Right lobe of liver (tissue), 4 donors: ENCODE results near the gene MIOS.

Source experiments
- POLR2A ChIP-seq: fragments of 450-650 bp; IDR thresholded peaks from one replicate; pipeline ENCODE4 v1.6.1; 2017; ENCODE audit warnings: antibody characterized with exemption, mild to moderate bottlenecking
- TF ChIP-seq, protein P1 (sequence below), 4 donors: fragments of 200-600 bp in 3 of 4; fragments of 450-650 bp in 1 of 4; IDR thresholded peaks; one replicate each; pipeline versions ENCODE4 v1.5.1 to v1.8.0; 2016 to 2022; ENCODE audit warnings: antibody characterized with exemption in 4 of 4, mild to moderate bottlenecking in 2 of 4
- donor health status: DM: no; HTN: no; CAD: no.
- donor health status: DM: no; HTN: no; CAD: no.
- donor health status: DM: no; HTN: yes; CAD: no.

DNA sequence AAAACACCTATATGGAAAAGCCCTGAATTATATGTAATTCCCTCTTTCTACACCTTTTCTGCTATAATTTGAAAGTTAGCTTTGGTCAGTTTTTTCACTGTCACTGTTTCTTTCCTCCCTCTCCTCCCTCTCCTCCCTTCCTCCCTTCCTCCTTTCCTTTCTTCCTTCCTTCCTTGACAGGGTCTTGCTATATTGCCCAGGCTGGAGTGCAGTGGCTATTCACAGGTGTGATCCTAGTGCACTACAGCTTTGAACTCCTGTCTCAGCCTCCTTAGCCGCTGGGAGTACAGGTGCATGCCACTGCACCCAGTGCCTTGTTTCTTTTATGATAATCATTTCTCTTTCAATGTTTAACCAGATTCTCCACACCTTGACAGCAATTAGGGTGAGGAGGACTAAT, 51.7 kb downstream of the MIOS start:
- TF ChIP-seq, protein P1, sequence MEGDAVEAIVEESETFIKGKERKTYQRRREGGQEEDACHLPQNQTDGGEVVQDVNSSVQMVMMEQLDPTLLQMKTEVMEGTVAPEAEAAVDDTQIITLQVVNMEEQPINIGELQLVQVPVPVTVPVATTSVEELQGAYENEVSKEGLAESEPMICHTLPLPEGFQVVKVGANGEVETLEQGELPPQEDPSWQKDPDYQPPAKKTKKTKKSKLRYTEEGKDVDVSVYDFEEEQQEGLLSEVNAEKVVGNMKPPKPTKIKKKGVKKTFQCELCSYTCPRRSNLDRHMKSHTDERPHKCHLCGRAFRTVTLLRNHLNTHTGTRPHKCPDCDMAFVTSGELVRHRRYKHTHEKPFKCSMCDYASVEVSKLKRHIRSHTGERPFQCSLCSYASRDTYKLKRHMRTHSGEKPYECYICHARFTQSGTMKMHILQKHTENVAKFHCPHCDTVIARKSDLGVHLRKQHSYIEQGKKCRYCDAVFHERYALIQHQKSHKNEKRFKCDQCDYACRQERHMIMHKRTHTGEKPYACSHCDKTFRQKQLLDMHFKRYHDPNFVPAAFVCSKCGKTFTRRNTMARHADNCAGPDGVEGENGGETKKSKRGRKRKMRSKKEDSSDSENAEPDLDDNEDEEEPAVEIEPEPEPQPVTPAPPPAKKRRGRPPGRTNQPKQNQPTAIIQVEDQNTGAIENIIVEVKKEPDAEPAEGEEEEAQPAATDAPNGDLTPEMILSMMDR (IDR thresholded peaks at IDR 0.05): no peak
- TF ChIP-seq POLR2A: no peak
